ENCODE measurements around the gene DNAJB13.

DNAJB13 gene

GRCh38 chr11:74004759-74005615, 54.2 kb downstream of the DNAJB13 start:
- no peak overlapping the region for H3K27ac ChIP-seq (ENCODE audit: low read length)
- no peak overlapping the region for H3K4me3 ChIP-seq (ENCODE audit: low read length)
- no peaks in the 10 kb centered on the region for H3K9me3 ChIP-seq (ENCODE audit: control insufficient read depth, low read depth, low read length)
- no peaks in the 10 kb centered on the region for H3K36me3 ChIP-seq (ENCODE audit: control insufficient read depth, low read depth, low read length)
- no peaks in the 10 kb centered on the region for H3K27me3 ChIP-seq (ENCODE audit: control insufficient read depth, insufficient read depth, low read length)
- no peaks in the 10 kb centered on the region for H3K4me1 ChIP-seq (ENCODE audit: control insufficient read depth, low read depth, low read length)
- H3K9ac ChIP-seq (ENCODE audit: low read length): no peak overlapping the region

GRCh38 chr11:74005721-74006517, 55.1 kb downstream of the DNAJB13 start:
- Histone ChIP-seq H3K9ac (ENCODE audit: low read length) (no peak overlapping the region), H3K4me3 (ENCODE audit: low read length) (no peak overlapping the region), H3K9me3 (ENCODE audit: control insufficient read depth, low read depth, low read length) (no peaks in the 10 kb centered on the region), H3K36me3 (ENCODE audit: control insufficient read depth, low read depth, low read length) (no peaks in the 10 kb centered on the region), H3K27ac (ENCODE audit: low read length) (no peak overlapping the region), H3K27me3 (ENCODE audit: control insufficient read depth, insufficient read depth, low read length) (no peaks in the 10 kb centered on the region), H3K4me1 (ENCODE audit: control insufficient read depth, low read depth, low read length) (no peaks in the 10 kb centered on the region)

- H3K36me3 ChIP-seq (ENCODE audit: control insufficient read depth, low read depth, low read length): no peaks in the 10 kb centered on the region
- H3K27ac ChIP-seq (ENCODE audit: low read length): no peak overlapping the region
- H3K9ac ChIP-seq (ENCODE audit: low read length): no peak overlapping the region
- no peaks in the 10 kb centered on the region for H3K4me1 ChIP-seq (ENCODE audit: control insufficient read depth, low read depth, low read length)
- H3K9me3 ChIP-seq (ENCODE audit: control insufficient read depth, low read depth, low read length): no peaks in the 10 kb centered on the region
- H3K27me3 ChIP-seq (ENCODE audit: control insufficient read depth, insufficient read depth, low read length): no peaks in the 10 kb centered on the region
- no peak overlapping the region for H3K4me3 ChIP-seq (ENCODE audit: low read length)
Measured at GRCh38 chr11:74006743-74007304, 56.0 kb downstream of the DNAJB13 start.

GRCh38 chr11:74007691-74008372, 57.0 kb downstream of the DNAJB13 start:
- Histone ChIP-seq H3K27me3 (ENCODE audit: control insufficient read depth, insufficient read depth, low read length) (no peaks in the 10 kb centered on the region), H3K9me3 (ENCODE audit: control insufficient read depth, low read depth, low read length) (no peaks in the 10 kb centered on the region), H3K36me3 (ENCODE audit: control insufficient read depth, low read depth, low read length) (no peaks in the 10 kb centered on the region), H3K27ac (ENCODE audit: low read length) (no peak overlapping the region), H3K9ac (ENCODE audit: low read length) (no peak overlapping the region), H3K4me3 (ENCODE audit: low read length) (no peak overlapping the region), H3K4me1 (ENCODE audit: control insufficient read depth, low read depth, low read length) (no peaks in the 10 kb centered on the region)

GRCh38 chr11:74008373-74009229, 57.8 kb downstream of the DNAJB13 start, which contains the start of gene UCP3:
UCP3 (minus strand) TSS chr11:74009085; CDS start chr11:74007042, 2,043 bp downstream.
- Histone ChIP-seq H3K4me1 (ENCODE audit: control insufficient read depth, low read depth, low read length) (no peaks in the 10 kb centered on the region), H3K9ac (ENCODE audit: low read length) (no peak within 1 kb of the TSS), H3K9me3 (ENCODE audit: control insufficient read depth, low read depth, low read length) (no peaks in the 10 kb centered on the region), H3K27ac (ENCODE audit: low read length) (no peak within 1 kb of the TSS), H3K27me3 (ENCODE audit: control insufficient read depth, insufficient read depth, low read length) (no peaks in the 10 kb centered on the region), H3K36me3 (ENCODE audit: control insufficient read depth, low read depth, low read length) (no peaks in the 10 kb centered on the region), H3K4me3 (ENCODE audit: low read length) (no peak within 1 kb of the TSS)

GRCh38 chr11:74009230-74009547, 58.4 kb downstream of the DNAJB13 start:
- no peak overlapping the region for H3K4me3 ChIP-seq (ENCODE audit: low read length)
- no peaks in the 10 kb centered on the region for H3K4me1 ChIP-seq (ENCODE audit: control insufficient read depth, low read depth, low read length)
- H3K36me3 ChIP-seq (ENCODE audit: control insufficient read depth, low read depth, low read length): no peaks in the 10 kb centered on the region
- no peak overlapping the region for H3K9ac ChIP-seq (ENCODE audit: low read length)
- H3K9me3 ChIP-seq (ENCODE audit: control insufficient read depth, low read depth, low read length): no peaks in the 10 kb centered on the region
- no peak overlapping the region for H3K27ac ChIP-seq (ENCODE audit: low read length)
- no peaks in the 10 kb centered on the region for H3K27me3 ChIP-seq (ENCODE audit: control insufficient read depth, insufficient read depth, low read length)

- H3K4me3 ChIP-seq (ENCODE audit: low read length): no peak overlapping the region
- H3K9ac ChIP-seq (ENCODE audit: low read length): no peak overlapping the region
- H3K36me3 ChIP-seq (ENCODE audit: control insufficient read depth, low read depth, low read length): no peaks in the 10 kb centered on the region
- H3K27ac ChIP-seq (ENCODE audit: low read length): no peak overlapping the region
- H3K9me3 ChIP-seq (ENCODE audit: control insufficient read depth, low read depth, low read length): no peaks in the 10 kb centered on the region
- no peaks in the 10 kb centered on the region for H3K4me1 ChIP-seq (ENCODE audit: control insufficient read depth, low read depth, low read length)
- no peaks in the 10 kb centered on the region for H3K27me3 ChIP-seq (ENCODE audit: control insufficient read depth, insufficient read depth, low read length)
Measured at GRCh38 chr11:74009675-74010305, 59.0 kb downstream of the DNAJB13 start.

- no peaks in the 10 kb centered on the region for H3K4me1 ChIP-seq (ENCODE audit: control insufficient read depth, low read depth, low read length)
- no peaks in the 10 kb centered on the region for H3K27me3 ChIP-seq (ENCODE audit: control insufficient read depth, insufficient read depth, low read length)
Measured at GRCh38 chr11:74010306-74011300, 59.8 kb downstream of the DNAJB13 start.

GRCh38 chr11:74011360-74012073, 60.7 kb downstream of the DNAJB13 start:
- Histone ChIP-seq H3K36me3 (ENCODE audit: control insufficient read depth, low read depth, low read length) (no peaks in the 10 kb centered on the region), H3K27ac (ENCODE audit: low read length) (no peak overlapping the region), H3K9me3 (ENCODE audit: control insufficient read depth, low read depth, low read length) (no peaks in the 10 kb centered on the region), H3K4me3 (ENCODE audit: low read length) (no peak overlapping the region), H3K9ac (ENCODE audit: low read length) (no peak overlapping the region), H3K4me1 (ENCODE audit: control insufficient read depth, low read depth, low read length) (no peaks in the 10 kb centered on the region), H3K27me3 (ENCODE audit: control insufficient read depth, insufficient read depth, low read length) (no peaks in the 10 kb centered on the region)

More at GRCh38 chr11:74010306-74011300, 59.8 kb downstream of the DNAJB13 start:
- H3K9me3 ChIP-seq (ENCODE audit: control insufficient read depth, low read depth, low read length): no peaks in the 10 kb centered on the region
- no peak overlapping the region for H3K4me3 ChIP-seq (ENCODE audit: low read length)
- no peaks in the 10 kb centered on the region for H3K36me3 ChIP-seq (ENCODE audit: control insufficient read depth, low read depth, low read length)
- H3K9ac ChIP-seq (ENCODE audit: low read length): no peak overlapping the region
- H3K27ac ChIP-seq (ENCODE audit: low read length): no peak overlapping the region

Measured in iPS-18a (cell line).